ENCODE results near the gene NINJ2. TPM values are rescaled to one million over a fixed set of nuclear protein-coding genes. Genes with fewer than 3 reads are reported as not detected.

The NINJ2 gene
- polyA plus RNA-seq, 1 of the 3 experiments (the other 2 are of a cell fraction) = 0.07 TPM

DNA sequence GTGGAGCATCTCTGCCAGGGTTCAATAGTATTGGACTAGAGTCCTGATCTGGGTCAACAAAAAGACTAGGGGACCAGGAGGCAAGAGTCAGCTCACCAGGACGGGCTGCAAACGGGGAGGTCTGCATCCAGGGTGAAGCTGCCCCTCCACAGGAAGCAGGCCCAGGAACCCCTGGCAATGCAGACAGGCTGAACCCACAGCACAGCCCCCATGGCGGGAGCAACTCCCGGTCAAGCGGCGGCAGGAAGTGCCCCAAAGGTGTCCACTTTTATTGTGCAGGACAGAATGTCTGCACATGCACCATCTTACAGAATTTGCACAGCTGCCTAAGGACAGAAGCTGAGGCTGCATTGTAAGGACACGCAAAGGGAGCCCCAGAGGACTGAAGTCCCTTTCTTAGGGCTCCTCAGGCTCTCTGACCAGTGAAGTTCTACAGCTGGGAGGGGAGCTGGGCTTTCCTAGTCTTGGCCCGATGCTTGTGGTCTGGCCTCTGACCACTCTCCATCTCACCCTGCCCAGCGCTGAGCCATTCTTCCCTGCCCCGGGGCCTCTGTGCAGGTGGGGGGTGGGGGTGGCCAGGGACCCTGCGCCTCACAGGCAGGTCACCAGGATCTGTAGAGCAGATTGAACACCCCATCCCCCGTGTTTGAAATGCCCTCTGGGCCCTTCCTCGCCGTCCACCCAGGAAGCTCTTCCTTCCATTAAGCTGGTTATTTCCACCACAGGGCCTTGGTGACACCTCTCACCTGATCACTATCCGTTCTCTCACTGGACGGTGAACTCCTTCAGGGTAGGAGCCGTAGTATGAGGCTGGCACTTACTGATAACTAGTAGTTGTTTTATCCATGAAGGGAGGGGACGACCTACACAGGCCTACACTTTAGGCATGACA lies 75.9 kb downstream of the NINJ2 start (continued):
- TF ChIP-seq, protein P1, sequence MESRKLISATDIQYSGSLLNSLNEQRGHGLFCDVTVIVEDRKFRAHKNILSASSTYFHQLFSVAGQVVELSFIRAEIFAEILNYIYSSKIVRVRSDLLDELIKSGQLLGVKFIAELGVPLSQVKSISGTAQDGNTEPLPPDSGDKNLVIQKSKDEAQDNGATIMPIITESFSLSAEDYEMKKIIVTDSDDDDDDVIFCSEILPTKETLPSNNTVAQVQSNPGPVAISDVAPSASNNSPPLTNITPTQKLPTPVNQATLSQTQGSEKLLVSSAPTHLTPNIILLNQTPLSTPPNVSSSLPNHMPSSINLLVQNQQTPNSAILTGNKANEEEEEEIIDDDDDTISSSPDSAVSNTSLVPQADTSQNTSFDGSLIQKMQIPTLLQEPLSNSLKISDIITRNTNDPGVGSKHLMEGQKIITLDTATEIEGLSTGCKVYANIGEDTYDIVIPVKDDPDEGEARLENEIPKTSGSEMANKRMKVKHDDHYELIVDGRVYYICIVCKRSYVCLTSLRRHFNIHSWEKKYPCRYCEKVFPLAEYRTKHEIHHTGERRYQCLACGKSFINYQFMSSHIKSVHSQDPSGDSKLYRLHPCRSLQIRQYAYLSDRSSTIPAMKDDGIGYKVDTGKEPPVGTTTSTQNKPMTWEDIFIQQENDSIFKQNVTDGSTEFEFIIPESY (IDR thresholded peaks at IDR 0.05; ENCODE audit: borderline replicate concordance, low read depth) = no peak
- TF ChIP-seq JUND (IDR thresholded peaks at IDR 0.05) (no peak), EZH2phosphoT487 (IDR thresholded peaks at IDR 0.05; ENCODE audit: borderline replicate concordance, low read depth) (no peak), YY1 (IDR thresholded peaks at IDR 0.05; ENCODE audit: low read depth) (no peak), RXRA (IDR thresholded peaks at IDR 0.05; ENCODE audit: borderline replicate concordance, low read depth) (no peak)
- TF ChIP-seq, protein P2, sequence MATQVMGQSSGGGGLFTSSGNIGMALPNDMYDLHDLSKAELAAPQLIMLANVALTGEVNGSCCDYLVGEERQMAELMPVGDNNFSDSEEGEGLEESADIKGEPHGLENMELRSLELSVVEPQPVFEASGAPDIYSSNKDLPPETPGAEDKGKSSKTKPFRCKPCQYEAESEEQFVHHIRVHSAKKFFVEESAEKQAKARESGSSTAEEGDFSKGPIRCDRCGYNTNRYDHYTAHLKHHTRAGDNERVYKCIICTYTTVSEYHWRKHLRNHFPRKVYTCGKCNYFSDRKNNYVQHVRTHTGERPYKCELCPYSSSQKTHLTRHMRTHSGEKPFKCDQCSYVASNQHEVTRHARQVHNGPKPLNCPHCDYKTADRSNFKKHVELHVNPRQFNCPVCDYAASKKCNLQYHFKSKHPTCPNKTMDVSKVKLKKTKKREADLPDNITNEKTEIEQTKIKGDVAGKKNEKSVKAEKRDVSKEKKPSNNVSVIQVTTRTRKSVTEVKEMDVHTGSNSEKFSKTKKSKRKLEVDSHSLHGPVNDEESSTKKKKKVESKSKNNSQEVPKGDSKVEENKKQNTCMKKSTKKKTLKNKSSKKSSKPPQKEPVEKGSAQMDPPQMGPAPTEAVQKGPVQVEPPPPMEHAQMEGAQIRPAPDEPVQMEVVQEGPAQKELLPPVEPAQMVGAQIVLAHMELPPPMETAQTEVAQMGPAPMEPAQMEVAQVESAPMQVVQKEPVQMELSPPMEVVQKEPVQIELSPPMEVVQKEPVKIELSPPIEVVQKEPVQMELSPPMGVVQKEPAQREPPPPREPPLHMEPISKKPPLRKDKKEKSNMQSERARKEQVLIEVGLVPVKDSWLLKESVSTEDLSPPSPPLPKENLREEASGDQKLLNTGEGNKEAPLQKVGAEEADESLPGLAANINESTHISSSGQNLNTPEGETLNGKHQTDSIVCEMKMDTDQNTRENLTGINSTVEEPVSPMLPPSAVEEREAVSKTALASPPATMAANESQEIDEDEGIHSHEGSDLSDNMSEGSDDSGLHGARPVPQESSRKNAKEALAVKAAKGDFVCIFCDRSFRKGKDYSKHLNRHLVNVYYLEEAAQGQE (IDR thresholded peaks at IDR 0.05; ENCODE audit: low read depth, low read length) = no peak

- ChIA-PET CTCF (interaction anchor here (0.6 to 3.6 kb wide), 4 partner anchors 10 to 228 kb away, joined by 3 to 19 read pairs (median 8); no protein-coding TSS in a partner anchor), POLR2A (no interaction called here)
- Histone ChIP-seq H3K4me1 (ENCODE audit: control insufficient read depth in 1 of 2, insufficient read depth in 2 of 2, low read depth in 1 of 2, low read length in 1 of 2) (peaks cover 0 to 17% of the 10 kb centered on the region in 2 experiments; a peak in 1 of 4 replicates), H3K9me2 (no peaks in the 10 kb centered on the region), H3K4me2 (no peak overlapping the region), H4K20me1 (ENCODE audit: insufficient read depth) (no peaks in the 10 kb centered on the region), H3K4me3 (ENCODE audit: low read depth in 2 of 2, low read length in 1 of 2) (no peak overlapping the region), H3K27me3 (ENCODE audit: insufficient read depth) (no peaks in the 10 kb centered on the region), H3K79me2 (ENCODE audit: insufficient read depth) (no peaks in the 10 kb centered on the region), H3F3A (replicated peaks; ENCODE audit: insufficient read depth) (no peaks in the 10 kb centered on the region), H3K9me3 (no peaks in the 10 kb centered on the region), H3K36me3 (replicated peaks in 1 of 2; ENCODE audit: control insufficient read depth in 1 of 2, insufficient read depth in 2 of 2, low read length in 1 of 2) (no peaks in the 10 kb centered on the region), H3K9ac (no peak overlapping the region), H2AFZ (ENCODE audit: low read depth) (no peak overlapping the region), H3K27ac (ENCODE audit: low read depth in 2 of 2, low read length in 1 of 2) (no peak overlapping the region)
- no peak for TF ChIP-seq RFX5 (IDR thresholded peaks at IDR 0.05; ENCODE audit: low read length)
- no peak for TF ChIP-seq FOSL2 (IDR thresholded peaks at IDR 0.05; ENCODE audit: borderline replicate concordance, low read depth)
- no peak for TF ChIP-seq EZH2phosphoT487 (IDR thresholded peaks at IDR 0.05; ENCODE audit: borderline replicate concordance, low read depth)
- WGBS (ENCODE audit: low lambda C conversion rate) = 83% methylated on average over 12 of the region's 16 CpGs
- DNase-seq = no peak
Measured at GRCh38 chr12:586318-587071, 76.8 kb downstream of the NINJ2 start.
